IMR-90 (cell line): ENCODE results near the gene TBC1D24. TPM values are rescaled to one million over a fixed set of nuclear protein-coding genes. Genes with fewer than 3 reads are reported as not detected.

Source experiments
- ATAC-seq: fragments of 200-7000 bp; cut with Tn5 transposase; 2 replicates; pipeline ENCODE4 v1.9.1; 2020; ENCODE audit warnings: low read depth, mild to moderate bottlenecking, moderate library complexity
- BruUV-seq: library from RNA; stranded (reverse); fragments of 400-500 nt; replicated peaks from 2 replicates; lab custom pipeline; 2021; lab: Mats Ljungman, UMichigan
- CTCF ChIA-PET: fragments of 300-600 bp; formaldehyde crosslinking; extraction: SDS; loops from one replicate; lab custom pipeline; 2021; ENCODE audit warnings: antibody characterized with exemption; lab: Yijun Ruan, JAX
- POLR2A ChIA-PET: fragments of 300-600 bp; sonication (Branson Sonifier 250); formaldehyde crosslinking; loops from one replicate; lab custom pipeline; 2022; ENCODE audit warnings: antibody characterized with exemption; ENCODE audit not compliant: unreplicated experiment; lab: Charles Lee
- DNase-seq: peaks from one replicate; pipeline ENCODE4 v3.0.0; 2013
- H2AFZ ChIP-seq: replicated peaks from 2 replicates; pipeline ENCODE3; 2013; ENCODE audit warnings: low read length, mild to moderate bottlenecking; ENCODE audit not compliant: poor library complexity
- H2AK5ac ChIP-seq: 2 replicates; pipeline ENCODE4 v1.6.1; 2013; ENCODE audit warnings: low read depth, low read length, inconsistent platforms
- H2AK9ac ChIP-seq: replicated peaks from 2 replicates; pipeline ENCODE3; 2013; ENCODE audit warnings: mild to moderate bottlenecking, low read depth, low read length, moderate library complexity; ENCODE audit not compliant: poor library complexity
- H2BK120ac ChIP-seq: 2 replicates; pipeline ENCODE4 v1.6.1; 2013; ENCODE audit warnings: low read depth, low read length, inconsistent platforms
- H2BK15ac ChIP-seq: 3 replicates; pipeline ENCODE4 v1.6.1; 2013; ENCODE audit warnings: low read depth, low read length, inconsistent platforms
- H2BK20ac ChIP-seq: 2 replicates; pipeline ENCODE4 v1.6.1; 2013; ENCODE audit warnings: low read depth, mild to moderate bottlenecking, inconsistent platforms, low read length, moderate library complexity
- H2BK5ac ChIP-seq: 2 replicates; pipeline ENCODE4 v1.6.1; 2013; ENCODE audit warnings: mild to moderate bottlenecking, low read depth, low read length, inconsistent platforms; ENCODE audit not compliant: poor library complexity, severe bottlenecking
- H3K14ac ChIP-seq: replicated peaks from 2 replicates; pipeline ENCODE4 v1.6.1; 2013; ENCODE audit warnings: low read depth, low read length, inconsistent platforms
- H3K18ac ChIP-seq: 2 replicates; pipeline ENCODE4 v1.6.1; 2013; ENCODE audit warnings: low read depth, low read length, control low read depth
- H3K23ac ChIP-seq: 2 replicates; pipeline ENCODE4 v1.6.1; 2013; ENCODE audit warnings: low read depth, low read length, inconsistent platforms
- H3K27ac ChIP-seq: 2 replicates; pipeline ENCODE4 v1.5.1; 2013; ENCODE audit warnings: mild to moderate bottlenecking, control low read depth, low read length; ENCODE audit not compliant: insufficient read depth
- H3K27me3 ChIP-seq: 2 replicates; pipeline ENCODE4 v1.6.1; 2013; ENCODE audit warnings: low read length; ENCODE audit not compliant: control insufficient read depth, insufficient read depth
- H3K36me3 ChIP-seq: 2 replicates; pipeline ENCODE4 v1.6.1; 2013; ENCODE audit warnings: low read length, mixed read lengths; ENCODE audit not compliant: control insufficient read depth, insufficient read depth
- H3K4ac ChIP-seq: 2 replicates; pipeline ENCODE4 v1.6.1; 2013; ENCODE audit warnings: low read depth, low read length, inconsistent platforms
- H3K4me1 ChIP-seq: 2 replicates; pipeline ENCODE4 v1.6.1; 2013; ENCODE audit warnings: low read length, mixed read lengths; ENCODE audit not compliant: control insufficient read depth, insufficient read depth
- H3K4me2 ChIP-seq: 2 replicates; pipeline ENCODE4 v1.6.1; 2013; ENCODE audit warnings: low read depth, mild to moderate bottlenecking, control low read depth, low read length, moderate library complexity
- H3K4me3 ChIP-seq: 2 replicates; pipeline ENCODE4 v1.5.1; 2013; ENCODE audit warnings: low read depth, mild to moderate bottlenecking, control low read depth, low read length, moderate library complexity; ENCODE audit not compliant: insufficient read depth
- H3K56ac ChIP-seq: 2 replicates; pipeline ENCODE4 v1.6.1; 2013; ENCODE audit warnings: low read length, inconsistent platforms; ENCODE audit not compliant: insufficient read depth; ENCODE audit errors: extremely low read depth
- H3K79me1 ChIP-seq, 2 experiments: 2 replicates each; pipeline ENCODE4 v1.6.1; 2013; ENCODE audit warnings: low read length in 2 of 2, inconsistent platforms in 1 of 2, low read depth in 1 of 2
- H3K9ac ChIP-seq: 2 replicates; pipeline ENCODE4 v1.6.1; 2013; ENCODE audit warnings: low read depth, low read length, control low read depth
- H3K9me1 ChIP-seq: 2 replicates; pipeline ENCODE4 v1.6.1; 2013; ENCODE audit warnings: low read length, inconsistent platforms; ENCODE audit not compliant: insufficient read depth
- H3K9me3 ChIP-seq: 2 replicates; pipeline ENCODE4 v1.6.1; 2013; ENCODE audit warnings: low read length; ENCODE audit not compliant: control insufficient read depth, insufficient read depth
- H4K20me1 ChIP-seq: 2 replicates; pipeline ENCODE4 v1.6.1; 2013; ENCODE audit warnings: low read length, inconsistent platforms; ENCODE audit not compliant: insufficient read depth
- H4K5ac ChIP-seq: 2 replicates; pipeline ENCODE4 v1.6.1; 2013; ENCODE audit warnings: mild to moderate bottlenecking, low read depth, low read length, control low read depth
- H4K8ac ChIP-seq, 2 experiments: 2 replicates each; pipeline ENCODE4 v1.6.1; 2013; ENCODE audit warnings: low read depth in 2 of 2, low read length in 2 of 2, control low read depth in 1 of 2, inconsistent platforms in 1 of 2
- H4K91ac ChIP-seq: 2 replicates; pipeline ENCODE4 v1.6.1; 2013; ENCODE audit warnings: low read depth, low read length, inconsistent platforms; ENCODE audit not compliant: insufficient read depth
- BHLHE40 ChIP-seq: fragments of 150-350 bp; IDR thresholded peaks from 2 replicates; pipeline ENCODE4 v1.6.1; 2016; ENCODE audit warnings: mild to moderate bottlenecking, low read depth, low read length
- CEBPB ChIP-seq: IDR thresholded peaks from 2 replicates; pipeline ENCODE4 v1.6.1; 2012; ENCODE audit warnings: low read depth, low read length, improper control_type of control experiment
- CHD1 ChIP-seq: IDR thresholded peaks from 2 replicates; pipeline ENCODE4 v1.6.1; 2012; ENCODE audit warnings: low read depth, low read length, improper control_type of control experiment
- CTCF ChIP-seq: conservative IDR thresholded peaks from 2 replicates; pipeline ENCODE4 v1.5.1; 2012; ENCODE audit warnings: mild to moderate bottlenecking, low read depth, low read length, improper control_type of control experiment
- ELK1 ChIP-seq: fragments of 150-350 bp; IDR thresholded peaks from 2 replicates; pipeline ENCODE4 v1.6.1; 2016; ENCODE audit warnings: low read depth, mild to moderate bottlenecking, low read length, moderate library complexity, borderline replicate concordance
- FOS ChIP-seq: fragments of 150-350 bp; IDR thresholded peaks from 2 replicates; pipeline ENCODE4 v1.6.1; 2016; ENCODE audit warnings: low read depth, low read length
- MAFK ChIP-seq: IDR thresholded peaks from 2 replicates; pipeline ENCODE4 v1.6.1; 2012; ENCODE audit warnings: low read depth, low read length, improper control_type of control experiment
- MAZ ChIP-seq: IDR thresholded peaks from 2 replicates; pipeline ENCODE4 v1.6.1; 2012; ENCODE audit warnings: low read depth, mild to moderate bottlenecking, low read length, improper control_type of control experiment, moderate library complexity, borderline replicate concordance
- MXI1 ChIP-seq: IDR thresholded peaks from 2 replicates; pipeline ENCODE4 v1.6.1; 2012; ENCODE audit warnings: low read depth, mild to moderate bottlenecking, low read length, moderate library complexity, borderline replicate concordance
- NFE2L2 ChIP-seq: fragments of 150-350 bp; IDR thresholded peaks from 2 replicates; pipeline ENCODE4 v1.6.1; 2016; ENCODE audit warnings: low read depth, mild to moderate bottlenecking, low read length
- POLR2A ChIP-seq: IDR thresholded peaks from 2 replicates; pipeline ENCODE4 v1.6.1; 2012; ENCODE audit warnings: mild to moderate bottlenecking, low read depth, low read length
- RAD21 ChIP-seq: IDR thresholded peaks from 2 replicates; pipeline ENCODE4 v1.6.1; 2012; ENCODE audit warnings: low read length, improper control_type of control experiment
- RCOR1 ChIP-seq: IDR thresholded peaks from 2 replicates; pipeline ENCODE4 v1.6.1; 2012; ENCODE audit warnings: mild to moderate bottlenecking, low read length, improper control_type of control experiment; ENCODE audit not compliant: insufficient replicate concordance
- RFX5 ChIP-seq: IDR thresholded peaks from 2 replicates; pipeline ENCODE4 v1.8.0; 2012; ENCODE audit warnings: low read depth, mild to moderate bottlenecking, low read length, moderate library complexity
- SMC3 ChIP-seq: fragments of 150-350 bp; IDR thresholded peaks from 2 replicates; pipeline ENCODE4 v1.6.1; 2016; ENCODE audit warnings: low read depth, mild to moderate bottlenecking, antibody characterized with exemption, low read length, moderate library complexity
- USF2 ChIP-seq: fragments of 150-350 bp; IDR thresholded peaks from 2 replicates; pipeline ENCODE4 v1.6.1; 2017; ENCODE audit warnings: mild to moderate bottlenecking, antibody characterized with exemption, low read length, low read depth
- WGBS, 2 experiments: methylation state at CpG; one replicate each; pipeline versions ENCODE4 v1.1.5 to v1.1.7; 2013; ENCODE audit warnings: missing lambda C conversion rate in 2 of 2; ENCODE audit not compliant: insufficient read length in 1 of 2; ENCODE audit errors: extremely low coverage in 2 of 2; 5-methylcytosine and 5-hydroxymethylcytosine counted together
- dilution Hi-C: fragments of 300-500 bp; cut with HindIII; formaldehyde crosslinking; loops from one replicate; pipeline ENCODE4 v1.14.3; 2018; ENCODE audit warnings: low sequenced_read_pairs; ENCODE audit not compliant: unreplicated experiment
- in situ Hi-C: fragments of 300-500 bp; cut with MboI; formaldehyde crosslinking; loops from 3 replicates; pipeline ENCODE4 v1.14.3; 2019; ENCODE audit warnings: low sequenced_read_pairs, inconsistent platforms, mixed read lengths
- intact Hi-C: fragments of 100-400 bp; cut with micrococcal nuclease; formaldehyde crosslinking; loops from 2 replicates; pipeline ENCODE4 v1.10.0; 2022
- polyA plus RNA-seq, 3 experiments: library from polyadenylated mRNA; depleted of rRNA; stranded (reverse); fragments of >200 nt; gene quantifications; 2 replicates each; pipeline ENCODE4 v1.2.3, GENCODE V29; 2012; ENCODE audit warnings: low replicate concordance in 1 of 3
- total RNA-seq: library from RNA; depleted of rRNA; stranded (reverse); fragments of >200 nt; gene quantifications from 2 replicates; pipeline ENCODE4 v1.2.3, GENCODE V29; 2012

TBC1D24 gene
- total and polyA plus RNA-seq, 2 of the 4 experiments (the other 2 are of a cell fraction), result 7.5 to 13.4 TPM

GRCh38 chr16:2450975-2451381, 23.9 kb upstream of the TBC1D24 start:
- TF ChIP-seq MXI1 (no peak), FOS (no peak), CTCF (no peak), RAD21 (no peak), POLR2A (no peak), USF2 (no peak), NFE2L2 (no peak), CEBPB (no peak), RCOR1 (no peak), RFX5 (no peak), BHLHE40 (no peak), SMC3 (no peak), ELK1 (no peak), CHD1 (no peak), MAFK (no peak), MAZ (no peak)
- dilution Hi-C loops (no loop called here), intact Hi-C loops (no loop called here), in situ Hi-C loops (no loop called here)
- Histone ChIP-seq H4K20me1 (peaks cover 24% of the 10 kb centered on the region), H3K9me3 (no peaks in the 10 kb centered on the region), H2AK9ac (no peak overlapping the region), H3K18ac (no peak overlapping the region), H3K4ac (no peak overlapping the region), H3K4me3 (no peak overlapping the region), H3K14ac (no peak overlapping the region), H2AK5ac (no peak overlapping the region), H2BK15ac (no peak overlapping the region), H2BK20ac (no peak overlapping the region), H3K9ac (no peak overlapping the region), H3K4me2 (no peak overlapping the region), H3K27me3 (no peaks in the 10 kb centered on the region), H3K36me3 (peaks cover 34% of the 10 kb centered on the region), H4K91ac (no peak overlapping the region), H2AFZ (no peak overlapping the region), H3K56ac (no peak overlapping the region), H3K27ac (no peak overlapping the region), H2BK5ac (no peak overlapping the region), H3K79me1 (peaks cover 11 to 61% of the 10 kb centered on the region in 2 experiments), H3K23ac (no peak overlapping the region), H3K9me1 (peaks cover 20% of the 10 kb centered on the region), H4K8ac (no peak overlapping the region), H3K4me1 (peaks cover 5% of the 10 kb centered on the region), H4K5ac (no peak overlapping the region), H2BK120ac (no peak overlapping the region)
- BruUV-seq, result no TSS peak
- DNase-seq, result no peak
- POLR2A ChIA-PET, result no interaction called here
- CTCF ChIA-PET, result no interaction called here
- 96% methylated on average over 4 of the region's 19 CpGs; no CpG with 5 or more reads in 1 of the 2 experiments for WGBS, 2 experiments
- no peak for ATAC-seq
